Osteoblast (primary cell): ENCODE measurements around the gene ANKRA2. TPM values are rescaled to one million over a fixed set of nuclear protein-coding genes. Genes with fewer than 3 reads are reported as not detected.
"Not testable (repeated sequence)": the region's sequence is repeated elsewhere in the genome, so short reads cannot be mapped to it uniquely, and the experiment has no call there.

ENCODE experiments used
- DNase-seq: peaks from one replicate; pipeline ENCODE4 v3.0.0; 2011; ENCODE audit warnings: low spot score, mixed read lengths; ENCODE audit not compliant: insufficient read length; ENCODE audit errors: missing footprints
- H2AFZ ChIP-seq: 2 replicates; pipeline ENCODE4 v1.6.0; 2011; ENCODE audit warnings: mild to moderate bottlenecking, low read length
- H3K27ac ChIP-seq: 2 replicates; pipeline ENCODE4 v1.5.1; 2011; ENCODE audit warnings: mild to moderate bottlenecking, low read depth, low read length, moderate library complexity
- H3K27me3 ChIP-seq: 2 replicates; pipeline ENCODE4 v1.6.0; 2012; ENCODE audit warnings: mild to moderate bottlenecking, control low read depth, inconsistent platforms, low read length, moderate library complexity; ENCODE audit not compliant: insufficient read depth
- H3K36me3 ChIP-seq: 2 replicates; pipeline ENCODE4 v1.5.1; 2011; ENCODE audit warnings: mild to moderate bottlenecking, low read length, control low read depth, moderate library complexity; ENCODE audit not compliant: insufficient read depth
- H3K4me1 ChIP-seq: 2 replicates; pipeline ENCODE4 v1.5.1; 2011; ENCODE audit warnings: mild to moderate bottlenecking, low read length, control low read depth, moderate library complexity; ENCODE audit not compliant: insufficient read depth
- H3K4me2 ChIP-seq: 2 replicates; pipeline ENCODE4 v1.6.0; 2011; ENCODE audit warnings: mild to moderate bottlenecking, low read length; ENCODE audit not compliant: insufficient read depth
- H3K4me3 ChIP-seq: fragments of 200-600 bp; sonication (generic); 3 replicates; pipeline ENCODE4 v1.5.1; 2012; ENCODE audit warnings: mild to moderate bottlenecking, low read length, inconsistent platforms; ENCODE audit not compliant: insufficient read depth
- H3K79me2 ChIP-seq: 2 replicates; pipeline ENCODE4 v1.6.0; 2012; ENCODE audit warnings: mild to moderate bottlenecking, low read length, control low read depth, inconsistent platforms; ENCODE audit not compliant: insufficient read depth
- H3K9me3 ChIP-seq: 2 replicates; pipeline ENCODE4 v1.5.1; 2011; ENCODE audit warnings: low read depth, low read length, control low read depth
- H4K20me1 ChIP-seq: 2 replicates; pipeline ENCODE4 v1.6.0; 2012; ENCODE audit warnings: mild to moderate bottlenecking, low read length, control low read depth; ENCODE audit not compliant: insufficient read depth
- CTCF ChIP-seq: IDR thresholded peaks from 2 replicates; pipeline ENCODE4 v1.5.1; 2011; ENCODE audit warnings: mild to moderate bottlenecking, low read depth, low read length, moderate library complexity; ENCODE audit errors: extremely low read depth
- total RNA-seq: library from RNA; depleted of rRNA; stranded (reverse); fragments of >200 nt; gene quantifications from 2 replicates; pipeline ENCODE4 v1.2.3, GENCODE V29; 2012

ANKRA2 gene
- total RNA-seq, 1 donor, result 25.3 TPM

- no peaks in the 10 kb centered on the region for H3K79me2 ChIP-seq
- H3K27me3 ChIP-seq, result no peaks in the 10 kb centered on the region
- no peaks in the 10 kb centered on the region for H4K20me1 ChIP-seq
- H3K4me1 ChIP-seq, result peaks cover 2% of the 10 kb centered on the region
- TF ChIP-seq CTCF, result no peak
- no peak for DNase-seq
- no peaks in the 10 kb centered on the region for H3K36me3 ChIP-seq
- H3K4me2 ChIP-seq, result no peak overlapping the region
- H2AFZ ChIP-seq, result no peak overlapping the region
- no peak overlapping the region for H3K27ac ChIP-seq
- H3K4me3 ChIP-seq, result no peak overlapping the region
- no peaks in the 10 kb centered on the region for H3K9me3 ChIP-seq
Observed at GRCh38 chr5:73514418-73514817, 51.0 kb downstream of the ANKRA2 start.

- no peak overlapping the region for H3K4me3 ChIP-seq
- H3K4me2 ChIP-seq, result no peak overlapping the region
Observed at GRCh38 chr5:73513996-73514395, 51.4 kb downstream of the ANKRA2 start.

GRCh38 chr5:73508521-73508920 lies 56.9 kb downstream of the ANKRA2 start:
- H3K9me3 ChIP-seq, H3K27ac ChIP-seq, DNase-seq, H3K79me2 ChIP-seq, H3K4me2 ChIP-seq, H3K4me1 ChIP-seq, H2AFZ ChIP-seq, H3K27me3 ChIP-seq, H3K4me3 ChIP-seq: not testable (repeated sequence)
- Histone ChIP-seq H4K20me1 (peaks cover 13% of the 10 kb centered on the region), H3K36me3 (peaks cover 23% of the 10 kb centered on the region)

More at GRCh38 chr5:73513996-73514395, 51.4 kb downstream of the ANKRA2 start:
- no peak for DNase-seq
- Histone ChIP-seq H3K27ac (no peak overlapping the region), H3K27me3 (no peaks in the 10 kb centered on the region), H3K4me1 (no peaks in the 10 kb centered on the region), H4K20me1 (no peaks in the 10 kb centered on the region), H3K79me2 (no peaks in the 10 kb centered on the region), H2AFZ (no peak overlapping the region), H3K9me3 (no peaks in the 10 kb centered on the region), H3K36me3 (no peaks in the 10 kb centered on the region)
- no peak for TF ChIP-seq CTCF

- DNase-seq, result no peak
- H3K9me3 ChIP-seq, result no peaks in the 10 kb centered on the region
- H3K79me2 ChIP-seq, result peaks cover 10% of the 10 kb centered on the region
- no peak overlapping the region for H3K4me3 ChIP-seq
- H3K36me3 ChIP-seq, result peaks cover 37% of the 10 kb centered on the region
- no peak overlapping the region for H3K27ac ChIP-seq
- no peak for TF ChIP-seq CTCF
- no peak overlapping the region for H3K4me2 ChIP-seq
- H3K27me3 ChIP-seq, result no peaks in the 10 kb centered on the region
- no peak overlapping the region for H2AFZ ChIP-seq
- no peaks in the 10 kb centered on the region for H3K4me1 ChIP-seq
- H4K20me1 ChIP-seq, result peaks cover 19% of the 10 kb centered on the region
Observed at GRCh38 chr5:73507062-73507461, 58.4 kb downstream of the ANKRA2 start.
